PC-3 (cell line): ENCODE measurements around the gene CSH2.
"Not testable (repeated sequence)": the region's sequence is repeated elsewhere in the genome, so short reads cannot be mapped to it uniquely, and the experiment has no call there.

Experiments
- EZH2 ChIP-seq: fragments of 300-600 bp; sonication (generic); IDR thresholded peaks from one replicate; pipeline ENCODE4 v1.6.1; 2017; ENCODE audit warnings: antibody characterized with exemption, mild to moderate bottlenecking, low read length; ENCODE audit not compliant: unreplicated experiment
- EZH2phosphoT487 ChIP-seq: fragments of 300-600 bp; sonication (generic); IDR thresholded peaks from 2 replicates; pipeline ENCODE4 v1.6.1; 2018; ENCODE audit warnings: mild to moderate bottlenecking, antibody characterized with exemption, low read length, borderline replicate concordance
- TF ChIP-seq, protein P1 (sequence below): fragments of 300-600 bp; sonication (generic); conservative IDR thresholded peaks from 2 replicates; pipeline ENCODE4 v1.5.1; 2017; ENCODE audit warnings: antibody characterized with exemption, low read depth, mild to moderate bottlenecking, low read length

DNA sequence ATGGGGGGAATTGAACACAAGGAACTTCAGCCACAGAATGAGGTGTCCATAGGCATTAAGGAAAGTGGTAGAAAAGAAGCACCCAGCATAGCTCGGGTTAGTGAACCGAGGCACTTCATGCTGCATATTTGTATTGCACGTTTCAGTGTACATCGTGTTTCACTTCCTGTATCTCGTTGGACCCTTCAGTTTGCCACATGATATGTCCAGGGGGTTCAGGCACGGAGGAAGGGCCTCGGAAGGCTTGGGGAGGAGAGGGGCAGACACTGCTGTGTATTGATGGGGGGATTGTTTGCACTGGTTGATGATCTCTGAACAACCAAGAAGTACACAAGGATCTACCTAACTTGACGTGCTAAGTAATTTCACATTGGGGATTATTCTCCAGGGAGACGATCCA lies 48.9 kb upstream of the CSH2 start:
- TF ChIP-seq, protein P1, sequence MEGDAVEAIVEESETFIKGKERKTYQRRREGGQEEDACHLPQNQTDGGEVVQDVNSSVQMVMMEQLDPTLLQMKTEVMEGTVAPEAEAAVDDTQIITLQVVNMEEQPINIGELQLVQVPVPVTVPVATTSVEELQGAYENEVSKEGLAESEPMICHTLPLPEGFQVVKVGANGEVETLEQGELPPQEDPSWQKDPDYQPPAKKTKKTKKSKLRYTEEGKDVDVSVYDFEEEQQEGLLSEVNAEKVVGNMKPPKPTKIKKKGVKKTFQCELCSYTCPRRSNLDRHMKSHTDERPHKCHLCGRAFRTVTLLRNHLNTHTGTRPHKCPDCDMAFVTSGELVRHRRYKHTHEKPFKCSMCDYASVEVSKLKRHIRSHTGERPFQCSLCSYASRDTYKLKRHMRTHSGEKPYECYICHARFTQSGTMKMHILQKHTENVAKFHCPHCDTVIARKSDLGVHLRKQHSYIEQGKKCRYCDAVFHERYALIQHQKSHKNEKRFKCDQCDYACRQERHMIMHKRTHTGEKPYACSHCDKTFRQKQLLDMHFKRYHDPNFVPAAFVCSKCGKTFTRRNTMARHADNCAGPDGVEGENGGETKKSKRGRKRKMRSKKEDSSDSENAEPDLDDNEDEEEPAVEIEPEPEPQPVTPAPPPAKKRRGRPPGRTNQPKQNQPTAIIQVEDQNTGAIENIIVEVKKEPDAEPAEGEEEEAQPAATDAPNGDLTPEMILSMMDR, result not testable (repeated sequence)
- TF ChIP-seq EZH2, EZH2phosphoT487: not testable (repeated sequence)
